Activated CD4-positive, alpha-beta T cell treated with anti-CD3 and anti-CD28 coated beads, Interleukin-2, amount 50 U/mL, for 4 hours (primary cell): Measurements from ENCODE around the gene TMEM132A.

ENCODE experiments used
- DNase-seq, 2 experiments: peaks; one replicate each; pipeline ENCODE4 v3.0.0-alpha.2; 2020

Gene TMEM132A

DNA sequence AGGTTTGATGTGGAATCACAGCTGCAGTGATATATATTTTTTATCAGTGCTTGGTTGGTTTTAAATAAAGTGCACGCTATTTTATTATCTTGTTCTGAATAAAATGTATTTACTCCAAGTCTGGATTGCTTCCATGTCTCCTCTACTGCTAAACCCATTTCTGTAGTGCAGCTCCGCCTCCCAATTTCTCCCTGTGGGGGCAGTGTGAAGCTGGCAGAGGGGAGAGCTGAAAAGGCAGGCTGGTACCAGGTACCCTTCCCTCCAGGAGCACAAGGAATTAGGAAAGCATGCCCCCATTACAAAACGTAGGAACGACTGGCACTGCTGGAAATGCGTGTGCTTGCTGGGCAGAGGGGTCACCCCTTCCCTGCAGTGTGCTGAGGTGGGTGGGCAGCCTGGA is 934 bp upstream of the TMEM132A start:
- no peak for DNase-seq

GRCh38 chr11:60923800-60924109 is 505 bp upstream of the TMEM132A start:
- no peak for DNase-seq

- no peak for DNase-seq
Measured at GRCh38 chr11:60924906-60925853, 920 bp downstream of the TMEM132A start.

DNA sequence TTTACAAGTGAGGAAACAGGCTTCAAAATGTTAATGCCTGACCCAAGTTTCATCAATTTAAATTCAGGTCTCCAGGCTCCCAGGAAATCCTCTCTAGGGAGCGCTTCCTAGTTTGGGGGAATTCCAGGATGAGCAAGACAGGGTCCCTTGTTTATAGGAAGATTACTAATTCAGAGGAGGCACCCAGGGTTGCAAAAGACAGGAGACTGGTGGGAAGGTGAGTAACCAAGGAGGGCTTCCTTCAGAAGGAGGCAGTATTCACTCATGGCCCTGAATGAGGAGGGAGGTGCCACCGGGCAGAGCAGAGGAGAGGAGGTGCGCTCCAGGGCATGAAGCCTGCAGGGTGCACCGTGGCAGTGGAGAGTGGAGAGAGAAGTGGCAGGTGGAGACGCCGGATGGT is 1.6 kb downstream of the TMEM132A start:
- no peak for DNase-seq

GRCh38 chr11:60926500-60926899 is 2.2 kb downstream of the TMEM132A start:
- DNase-seq: no peak

DNA sequence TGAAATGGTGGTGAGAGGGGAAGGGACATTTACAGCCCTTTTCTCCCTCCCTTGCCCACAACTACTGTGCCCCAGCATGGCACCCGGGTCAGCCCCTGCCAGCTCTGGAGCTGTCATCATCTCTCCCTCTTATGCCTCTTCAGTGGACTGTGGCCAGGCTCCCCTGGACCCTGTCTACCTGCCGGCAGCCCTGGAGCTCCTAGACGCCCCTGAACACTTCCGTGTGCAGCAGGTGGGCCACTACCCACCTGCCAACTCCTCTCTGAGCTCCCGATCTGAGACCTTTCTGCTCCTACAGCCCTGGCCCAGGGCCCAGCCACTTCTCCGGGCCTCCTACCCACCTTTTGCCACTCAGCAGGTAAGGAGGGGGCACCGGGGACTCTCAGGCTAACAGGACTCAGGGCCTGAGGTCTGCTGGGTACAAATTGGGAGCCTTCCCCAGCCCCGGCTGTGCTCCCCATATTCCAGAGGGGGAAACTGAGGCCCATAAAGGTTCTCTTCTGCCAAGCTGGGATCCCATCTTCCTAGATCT is 2.9 kb downstream of the TMEM132A start:
- no peak for DNase-seq

DNA sequence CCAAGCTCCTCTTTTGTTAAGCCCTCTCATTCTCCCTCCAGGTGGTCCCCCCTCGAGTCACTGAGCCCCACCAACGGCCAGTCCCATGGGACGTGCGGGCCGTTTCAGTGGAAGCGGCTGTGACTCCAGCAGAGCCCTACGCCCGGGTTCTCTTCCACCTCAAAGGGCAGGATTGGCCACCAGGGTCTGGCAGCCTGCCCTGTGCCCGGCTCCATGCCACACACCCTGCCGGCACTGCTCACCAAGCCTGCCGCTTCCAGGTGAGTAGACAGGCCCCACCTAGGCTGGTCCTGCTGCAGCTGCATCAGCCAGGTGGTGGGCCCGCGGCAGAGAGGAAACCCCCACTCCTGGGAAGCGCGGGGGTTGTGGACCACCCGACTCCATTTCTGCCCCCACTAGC is 3.3 kb downstream of the TMEM132A start:
- DNase-seq: no peak

DNA sequence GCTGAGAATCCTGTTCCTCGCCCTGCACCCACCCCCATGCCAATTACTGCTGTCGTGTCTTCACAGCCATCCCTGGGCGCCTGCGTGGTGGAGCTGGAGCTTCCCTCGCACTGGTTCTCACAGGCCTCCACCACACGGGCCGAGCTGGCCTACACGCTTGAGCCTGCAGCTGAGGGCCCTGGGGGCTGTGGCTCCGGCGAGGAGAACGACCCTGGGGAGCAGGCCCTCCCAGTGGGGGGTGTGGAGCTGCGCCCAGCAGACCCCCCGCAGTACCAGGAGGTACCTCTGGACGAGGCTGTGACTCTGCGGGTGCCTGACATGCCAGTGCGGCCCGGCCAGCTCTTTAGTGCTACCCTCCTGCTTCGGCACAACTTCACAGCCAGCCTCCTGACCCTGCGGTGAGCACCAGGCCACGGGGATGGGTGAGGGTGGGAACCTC is 4.3 kb downstream of the TMEM132A start:
- no peak for DNase-seq

GRCh38 chr11:60929764-60930163 is 5.5 kb downstream of the TMEM132A start:
- no peak for DNase-seq

DNA sequence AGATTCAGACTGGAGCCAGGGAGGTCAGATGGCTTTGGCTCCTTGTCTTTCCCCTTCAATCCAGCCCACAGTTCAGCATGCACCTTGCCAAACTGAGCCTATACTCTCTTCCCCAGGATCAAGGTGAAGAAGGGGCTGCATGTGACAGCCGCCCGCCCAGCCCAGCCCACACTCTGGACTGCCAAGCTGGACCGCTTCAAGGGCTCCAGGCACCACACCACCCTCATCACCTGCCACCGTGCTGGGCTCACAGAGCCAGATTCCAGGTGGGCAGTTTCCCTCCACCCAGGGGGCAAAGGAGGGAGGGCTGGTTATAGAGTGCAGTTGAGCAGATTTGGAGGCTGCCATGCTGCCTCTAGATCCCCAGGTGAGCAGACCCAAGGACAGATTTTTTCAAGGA is 6.1 kb downstream of the TMEM132A start:
- no peak for DNase-seq

- DNase-seq: no peak
Measured at GRCh38 chr11:60931917-60932316, 7.7 kb downstream of the TMEM132A start.

DNA sequence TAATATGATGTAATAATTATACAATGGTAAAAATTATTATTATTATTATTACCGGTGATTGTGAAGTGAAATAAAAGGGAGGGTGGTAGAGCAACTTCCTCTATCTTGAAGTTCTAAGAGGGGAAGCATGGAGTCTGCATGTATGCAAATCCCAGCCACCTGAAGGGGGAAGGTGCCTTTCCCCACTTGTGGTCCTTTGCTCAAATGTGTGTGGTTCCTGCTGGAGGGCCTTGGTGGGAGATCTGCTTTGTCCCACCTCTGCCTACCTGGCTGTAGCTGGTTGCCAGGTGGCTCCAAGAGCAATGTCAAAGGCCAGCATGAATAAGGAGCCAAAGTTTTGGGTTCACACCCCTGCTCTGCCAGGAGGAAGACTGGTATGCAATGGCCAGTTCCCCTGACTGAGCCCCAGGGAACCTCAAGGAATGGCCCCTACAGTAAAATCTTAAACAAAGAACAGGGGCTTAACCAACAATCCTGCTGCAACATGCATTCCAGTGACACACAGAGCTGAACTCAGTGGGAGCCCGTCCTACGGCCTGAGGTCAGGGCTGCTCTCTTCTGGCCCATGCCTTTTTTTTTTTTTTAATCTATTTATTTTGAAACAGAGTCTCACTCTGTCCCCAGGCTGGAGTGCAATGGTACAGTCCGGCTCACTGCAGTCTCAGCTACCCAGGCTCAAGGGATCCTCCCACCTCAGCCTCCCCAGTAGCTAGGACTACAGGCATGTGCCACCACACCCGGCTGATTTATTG is 8.5 kb downstream of the TMEM132A start:
- no peak for DNase-seq

- DNase-seq: no peak
Measured at GRCh38 chr11:60933416-60934123, 9.3 kb downstream of the TMEM132A start.

DNA sequence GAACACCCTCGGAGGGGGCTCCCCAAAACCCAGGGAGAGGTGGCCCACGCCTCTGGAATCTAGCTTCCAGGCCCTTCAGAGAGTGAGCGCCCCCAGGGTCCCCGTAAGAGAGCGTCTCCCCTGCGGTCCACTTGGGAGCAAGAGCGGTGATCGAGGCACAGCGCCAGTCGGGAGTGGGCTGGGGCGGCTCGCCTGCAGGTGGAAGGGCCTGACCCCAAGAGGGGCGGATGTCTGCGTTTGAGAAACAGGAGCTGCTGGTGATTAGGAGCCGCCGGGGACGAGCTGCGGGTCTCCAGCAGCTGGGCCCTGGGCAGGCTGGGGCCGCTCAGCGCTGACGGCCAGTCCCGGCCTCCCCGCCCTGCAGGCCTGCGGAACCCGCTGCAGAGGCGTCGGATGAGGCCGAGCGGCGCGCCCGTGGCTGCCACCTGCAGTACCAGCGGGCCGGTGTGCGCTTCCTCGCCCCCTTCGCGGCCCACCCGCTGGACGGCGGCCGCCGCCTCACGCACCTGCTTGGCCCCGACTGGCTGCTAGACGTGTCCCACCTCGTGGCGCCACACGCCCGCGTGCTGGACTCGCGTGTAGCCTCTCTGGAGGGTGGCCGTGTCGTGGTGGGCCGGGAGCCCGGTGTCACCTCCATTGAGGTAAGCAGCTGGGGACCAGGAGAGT is 10.0 kb downstream of the TMEM132A start:
- DNase-seq: no peak

DNA sequence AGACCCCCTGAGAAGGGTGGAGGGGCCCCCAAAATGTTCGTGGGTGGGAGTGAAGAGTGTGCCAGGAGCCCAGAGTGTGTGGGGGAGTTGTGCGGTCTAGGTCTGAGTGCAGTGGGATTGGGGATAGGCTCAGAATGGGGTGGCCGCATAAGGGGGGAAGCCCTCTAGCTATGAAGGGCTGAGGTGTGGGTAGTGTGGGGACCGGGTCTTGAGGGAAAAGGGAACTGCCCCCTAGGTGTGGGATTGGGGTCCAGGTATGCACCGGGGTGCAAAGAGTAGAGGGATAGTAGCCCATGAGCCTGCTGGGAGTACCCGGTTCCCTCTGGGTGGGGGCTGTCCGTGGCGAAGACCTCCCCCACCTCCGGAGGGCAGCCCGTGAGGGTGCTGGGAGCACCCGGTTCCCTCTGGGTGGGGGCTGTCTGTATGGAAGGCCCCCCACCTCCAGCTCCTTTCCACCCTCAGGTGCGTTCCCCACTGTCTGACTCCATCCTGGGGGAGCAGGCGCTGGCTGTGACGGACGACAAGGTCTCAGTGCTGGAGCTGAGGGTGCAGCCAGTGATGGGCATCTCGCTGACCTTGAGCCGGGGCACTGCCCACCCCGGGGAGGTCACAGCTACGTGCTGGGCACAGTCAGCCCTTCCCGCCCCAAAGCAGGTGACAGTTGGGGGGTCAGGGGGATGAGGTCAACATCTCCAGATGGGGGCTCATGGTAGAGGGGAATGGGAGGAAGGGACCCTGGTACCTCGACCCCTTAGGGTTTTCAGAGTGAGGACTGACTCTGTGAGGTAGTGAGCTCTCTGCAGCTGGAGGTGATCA is 10.7 kb downstream of the TMEM132A start:
- no peak for DNase-seq

DNA sequence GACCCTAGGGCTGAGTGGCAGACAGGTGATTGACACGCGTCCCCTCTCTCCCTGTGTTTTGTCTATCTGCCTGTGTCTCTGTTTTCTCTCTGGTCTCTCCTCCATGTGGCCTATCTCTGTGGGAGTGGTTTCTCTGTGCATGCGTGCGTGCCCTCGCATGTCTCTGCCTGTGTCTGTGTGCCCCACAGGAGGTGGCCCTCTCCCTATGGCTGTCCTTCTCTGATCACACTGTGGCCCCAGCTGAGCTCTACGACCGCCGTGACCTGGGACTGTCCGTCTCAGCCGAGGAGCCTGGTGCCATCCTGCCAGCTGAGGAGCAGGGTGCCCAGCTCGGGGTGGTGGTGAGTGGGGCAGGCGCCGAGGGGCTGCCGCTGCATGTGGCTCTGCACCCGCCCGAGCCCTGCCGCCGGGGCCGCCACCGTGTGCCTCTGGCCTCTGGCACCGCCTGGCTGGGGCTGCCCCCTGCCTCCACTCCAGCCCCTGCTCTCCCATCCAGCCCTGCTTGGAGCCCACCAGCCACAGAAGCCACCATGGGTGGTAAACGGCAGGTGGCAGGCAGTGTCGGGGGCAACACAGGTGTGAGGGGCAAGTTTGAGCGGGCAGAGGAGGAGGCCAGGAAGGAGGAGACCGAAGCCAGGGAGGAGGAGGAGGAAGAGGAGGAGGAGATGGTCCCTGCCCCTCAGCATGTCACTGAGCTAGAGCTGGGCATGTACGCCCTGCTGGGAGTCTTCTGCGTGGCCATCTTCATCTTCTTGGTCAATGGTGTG is 11.6 kb downstream of the TMEM132A start:
- DNase-seq: no peak

- no peak for DNase-seq
Measured at GRCh38 chr11:60936467-60937143, 12.3 kb downstream of the TMEM132A start.

GRCh38 chr11:60937144-60937527 is 12.9 kb downstream of the TMEM132A start:
- DNase-seq: no peak

GRCh38 chr11:60937811-60938210 is 13.6 kb downstream of the TMEM132A start:
- no peak for DNase-seq

GRCh38 chr11:60938500-60938899 is 14.2 kb downstream of the TMEM132A start:
- no peak for DNase-seq
